Measurements from ENCODE around the gene CBFA2T3. TPM values are rescaled to one million over a fixed set of nuclear protein-coding genes. Genes with fewer than 3 reads are reported as not detected.

The CBFA2T3 gene
- total and polyA plus RNA-seq, 2 of the 8 experiments (the other 6 are each of a cell fraction or from before 2014, with no cell fraction given) = 0.51 to 1.3 TPM

GRCh38 chr16:88948781-88949490 is 28.1 kb downstream of the CBFA2T3 start:
- no peak overlapping the region for H3K4me2 ChIP-seq (ENCODE audit: insufficient read depth in 1 of 2, low read depth in 2 of 2, low read length in 2 of 2)
- no peak overlapping the region for H2BK12ac ChIP-seq (ENCODE audit: low read depth, low read length)
- H3K14ac ChIP-seq (ENCODE audit: insufficient read length) = no peak overlapping the region
- H3K4me3 ChIP-seq (ENCODE audit: extremely low read depth in 1 of 4, insufficient read depth in 2 of 4, low read depth in 3 of 4, low read length in 4 of 4) = no peak overlapping the region
- no peak overlapping the region for H2BK15ac ChIP-seq (ENCODE audit: low read length)
- no peak overlapping the region for H3K56ac ChIP-seq (replicated peaks; ENCODE audit: insufficient read length, low read depth, low read length)
- H3K18ac ChIP-seq (ENCODE audit: extremely low read depth, low read length) = no peak overlapping the region
- no peaks in the 10 kb centered on the region for H3K79me1 ChIP-seq (ENCODE audit: low read depth, low read length)
- no peak overlapping the region for H2AFZ ChIP-seq (ENCODE audit: low read length)
- no peak overlapping the region for H2AK5ac ChIP-seq (ENCODE audit: low read depth, low read length)
- FAIRE-seq = no peak
- H3K23me2 ChIP-seq (ENCODE audit: low read depth, low read length) = no peaks in the 10 kb centered on the region
- no peak overlapping the region for H3K23ac ChIP-seq (ENCODE audit: insufficient read length)
- no peaks in the 10 kb centered on the region for H4K20me1 ChIP-seq (replicated peaks in 1 of 2; ENCODE audit: control insufficient read depth in 1 of 2, insufficient read depth in 2 of 2, low read length in 2 of 2)
- H3K27ac ChIP-seq (ENCODE audit: low read depth, low read length) = no peak overlapping the region
- H2BK120ac ChIP-seq (replicated peaks; ENCODE audit: low read depth, low read length) = no peak overlapping the region
- no peaks in the 10 kb centered on the region for H3K4me1 ChIP-seq (replicated peaks in 1 of 4; ENCODE audit: control insufficient read depth in 3 of 4, insufficient read depth in 4 of 4, low read length in 3 of 4)
- no peaks in the 10 kb centered on the region for H3K27me3 ChIP-seq (replicated peaks in 1 of 4; ENCODE audit: control insufficient read depth in 3 of 4, extremely low read depth in 1 of 4, insufficient read depth in 3 of 4, low read length in 3 of 4)
- no peaks in the 10 kb centered on the region; a peak in 1 of 4 replicates for H3K9me3 ChIP-seq (ENCODE audit: insufficient read depth in 2 of 2, low read depth in 1 of 2, low read length in 1 of 2)
- H3K36me3 ChIP-seq (ENCODE audit: control insufficient read depth in 2 of 4, insufficient read depth in 4 of 4, low read length in 3 of 4) = no peaks in the 10 kb centered on the region
- H2BK20ac ChIP-seq (ENCODE audit: low read length) = peak overlapping the region; percentile 66; the same call in 1 of the 2 replicates
- no peak overlapping the region for H3K9ac ChIP-seq (replicated peaks in 1 of 4; ENCODE audit: extremely low read depth in 1 of 4, low read depth in 3 of 4, low read length in 3 of 4)
- no peaks in the 10 kb centered on the region for H3K79me2 ChIP-seq (ENCODE audit: control insufficient read depth in 1 of 2, insufficient read depth in 2 of 2, low read length in 2 of 2)
- DNase-seq (ENCODE audit: low read depth in 1 of 2, low spot score in 2 of 2) = no peak
- POLR2A ChIA-PET (ENCODE audit: partially characterized antibody) = no interaction called here
- H4K5ac ChIP-seq (ENCODE audit: insufficient read length, low read depth, low read length) = no peak overlapping the region
- CTCF ChIA-PET (ENCODE audit: partially characterized antibody) = interaction anchor here (1.0 kb wide), 2 partner anchors 9 to 218 kb away, joined by 3 to 5 read pairs; no protein-coding TSS in a partner anchor
- H4K8ac ChIP-seq (ENCODE audit: extremely low read depth, insufficient read depth, low read length) = no peak overlapping the region
- no peak overlapping the region for H3K4ac ChIP-seq (replicated peaks; ENCODE audit: insufficient read length, low read depth, low read length)
- TF ChIP-seq GABPA (IDR thresholded peaks at IDR 0.05; ENCODE audit: borderline replicate concordance, insufficient read depth, low read length) (no peak), RAD21 (IDR thresholded peaks at IDR 0.05 in 1 of 2, conservative IDR thresholded peaks at IDR 0.05 in 1 of 2; ENCODE audit: low read depth in 2 of 2, low read length in 2 of 2) (peak; percentile 12 to 21; a peak in 1 of 4 replicates), HDAC2 (IDR thresholded peaks at IDR 0.05; ENCODE audit: borderline replicate concordance in 1 of 2, low read depth in 2 of 2, low read length in 2 of 2) (no peak), PHF8 (conservative IDR thresholded peaks at IDR 0.05; ENCODE audit: low read depth, low read length) (no peak)
- TF ChIP-seq, protein P1, sequence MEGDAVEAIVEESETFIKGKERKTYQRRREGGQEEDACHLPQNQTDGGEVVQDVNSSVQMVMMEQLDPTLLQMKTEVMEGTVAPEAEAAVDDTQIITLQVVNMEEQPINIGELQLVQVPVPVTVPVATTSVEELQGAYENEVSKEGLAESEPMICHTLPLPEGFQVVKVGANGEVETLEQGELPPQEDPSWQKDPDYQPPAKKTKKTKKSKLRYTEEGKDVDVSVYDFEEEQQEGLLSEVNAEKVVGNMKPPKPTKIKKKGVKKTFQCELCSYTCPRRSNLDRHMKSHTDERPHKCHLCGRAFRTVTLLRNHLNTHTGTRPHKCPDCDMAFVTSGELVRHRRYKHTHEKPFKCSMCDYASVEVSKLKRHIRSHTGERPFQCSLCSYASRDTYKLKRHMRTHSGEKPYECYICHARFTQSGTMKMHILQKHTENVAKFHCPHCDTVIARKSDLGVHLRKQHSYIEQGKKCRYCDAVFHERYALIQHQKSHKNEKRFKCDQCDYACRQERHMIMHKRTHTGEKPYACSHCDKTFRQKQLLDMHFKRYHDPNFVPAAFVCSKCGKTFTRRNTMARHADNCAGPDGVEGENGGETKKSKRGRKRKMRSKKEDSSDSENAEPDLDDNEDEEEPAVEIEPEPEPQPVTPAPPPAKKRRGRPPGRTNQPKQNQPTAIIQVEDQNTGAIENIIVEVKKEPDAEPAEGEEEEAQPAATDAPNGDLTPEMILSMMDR (IDR thresholded peaks at IDR 0.05; ENCODE audit: control extremely low read depth in 1 of 3, insufficient read depth in 1 of 3, low read depth in 1 of 3, low read length in 3 of 3) = peak in 1 of 3 experiments; percentile 9; a peak in 1 of 4 replicates
- TF ChIP-seq, protein P2, sequence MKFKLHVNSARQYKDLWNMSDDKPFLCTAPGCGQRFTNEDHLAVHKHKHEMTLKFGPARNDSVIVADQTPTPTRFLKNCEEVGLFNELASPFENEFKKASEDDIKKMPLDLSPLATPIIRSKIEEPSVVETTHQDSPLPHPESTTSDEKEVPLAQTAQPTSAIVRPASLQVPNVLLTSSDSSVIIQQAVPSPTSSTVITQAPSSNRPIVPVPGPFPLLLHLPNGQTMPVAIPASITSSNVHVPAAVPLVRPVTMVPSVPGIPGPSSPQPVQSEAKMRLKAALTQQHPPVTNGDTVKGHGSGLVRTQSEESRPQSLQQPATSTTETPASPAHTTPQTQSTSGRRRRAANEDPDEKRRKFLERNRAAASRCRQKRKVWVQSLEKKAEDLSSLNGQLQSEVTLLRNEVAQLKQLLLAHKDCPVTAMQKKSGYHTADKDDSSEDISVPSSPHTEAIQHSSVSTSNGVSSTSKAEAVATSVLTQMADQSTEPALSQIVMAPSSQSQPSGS (IDR thresholded peaks at IDR 0.05; ENCODE audit: low read length) = no peak
- no peak overlapping the region for H2BK5ac ChIP-seq (ENCODE audit: low read depth, low read length)
- H4K91ac ChIP-seq (replicated peaks; ENCODE audit: insufficient read length, low read length) = no peak overlapping the region
- WGBS, 2 experiments (ENCODE audit: extremely low coverage in 1 of 2, insufficient coverage in 1 of 2, insufficient read length in 1 of 2, insufficient replicate concordance in 2 of 2, low coverage in 1 of 2, low lambda C conversion rate in 2 of 2, missing lambda C conversion rate in 1 of 2) = 88% methylated on average over 17 of the region's 17 CpGs; no CpG with 5 or more reads in 1 of the 2 experiments
